K562 (cell line): ENCODE data around the gene CACNA1A. TPM values are rescaled to one million over a fixed set of nuclear protein-coding genes. Genes with fewer than 3 reads are reported as not detected.

Experiments used
- ATF6 ChIP-seq: sonication (generic); formaldehyde crosslinking; IDR thresholded peaks from 2 replicates; pipeline ENCODE4 v1.4.0; 2020; ENCODE audit warnings: mild to moderate bottlenecking, missing genetic modification reagents
- CREB3L1 ChIP-seq: fragments of 450-650 bp; IDR thresholded peaks from 2 replicates; pipeline ENCODE4 v1.6.1; 2014; ENCODE audit warnings: low read depth, mild to moderate bottlenecking, moderate library complexity, borderline replicate concordance
- CTBP1 ChIP-seq: fragments of 450-650 bp; IDR thresholded peaks from 2 replicates; pipeline ENCODE4 v1.6.1; 2016; ENCODE audit warnings: borderline replicate concordance
- DDX20 ChIP-seq: fragments of 450-650 bp; IDR thresholded peaks from 2 replicates; pipeline ENCODE4 v1.6.1; 2016; ENCODE audit warnings: missing genetic modification characterization, low read depth, mild to moderate bottlenecking, missing compliant biosample characterization, moderate library complexity
- GABPA ChIP-seq: fragments of 200-800 bp; sonication (Bioruptor generic); conservative IDR thresholded peaks from 2 replicates; pipeline ENCODE4 v1.6.1; 2016; ENCODE audit warnings: low read depth, missing genetic modification characterization, missing compliant biosample characterization
- JUND ChIP-seq, 2 experiments: IDR thresholded peaks; 2 replicates in 1 of 2; 3 replicates in 1 of 2; pipeline ENCODE4 v1.6.1; 2011; ENCODE audit warnings: borderline replicate concordance in 2 of 2, low read depth in 2 of 2, low read length in 2 of 2, improper control_type of control experiment in 1 of 2, missing biosample characterization in 1 of 2, missing genetic modification characterization in 1 of 2, missing genetic modification reagents in 1 of 2
- MAFG ChIP-seq: fragments of 450-650 bp; conservative IDR thresholded peaks from 2 replicates; pipeline ENCODE4 v1.6.1; 2016; ENCODE audit warnings: missing genetic modification characterization, missing compliant biosample characterization
- PRDM10 ChIP-seq: fragments of 450-650 bp; IDR thresholded peaks from 2 replicates; pipeline ENCODE4 v1.6.1; 2018; ENCODE audit not compliant: partially characterized antibody
- SNAPC5 ChIP-seq: fragments of 250-450 bp; sonication (Bioruptor Pico); IDR thresholded peaks from 2 replicates; pipeline ENCODE4 v1.8.0; 2021; ENCODE audit warnings: moderate library complexity, mild to moderate bottlenecking, inconsistent platforms
- SOX6 ChIP-seq: fragments of 450-650 bp; IDR thresholded peaks from 2 replicates; pipeline ENCODE4 v1.6.1; 2014; ENCODE audit warnings: mild to moderate bottlenecking
- SRSF9 ChIP-seq: fragments of 200-400 bp; formaldehyde crosslinking; IDR thresholded peaks from 2 replicates; pipeline ENCODE4 v1.6.1; 2017; ENCODE audit warnings: low read depth, low read length, borderline replicate concordance
- ZBTB1 ChIP-seq: sonication (generic); formaldehyde crosslinking; IDR thresholded peaks from 2 replicates; pipeline ENCODE4 v1.8.1; 2023; ENCODE audit warnings: missing genetic modification reagents, low read depth, mild to moderate bottlenecking, borderline replicate concordance
- ZNF316 ChIP-seq: fragments of 450-650 bp; IDR thresholded peaks from 2 replicates; pipeline ENCODE4 v1.6.1; 2016
- polyA plus RNA-seq, 8 experiments: library from polyadenylated mRNA; depleted of rRNA in 4 of 8; stranded (reverse) in 5 of 8; unstranded in 3 of 8; fragments of >200 nt; fragmentation: Nextera tagmentation in 2 of 8; fragmentation: Illumina TruSeq in 1 of 8; extraction: Ambion mirVana in 2 of 8; extraction: Trizol in 1 of 8; gene quantifications; 2 replicates each; pipeline versions ENCODE4 v1.2.1 to v1.2.3, GENCODE V29; 2011 to 2014; ENCODE audit warnings: inconsistent platforms in 1 of 8, missing spikeins in 1 of 8
- total RNA-seq, 7 experiments: library from RNA; depleted of rRNA in 6 of 7; stranded (reverse); fragments of >200 nt in 6 of 7; fragmentation: Illumina TruSeq in 2 of 7; extraction: Trizol in 2 of 7; gene quantifications; 2 replicates each; pipeline versions ENCODE4 v1.2.1 to v1.2.3, GENCODE V29; 2011 to 2021; ENCODE audit warnings: low replicate concordance in 1 of 7

The CACNA1A gene
- total and polyA plus RNA-seq, 9 of the 15 experiments (the other 6 are each of a cell fraction or from before 2014, with no cell fraction given), result 0.03 to 0.20 (median 0.09) TPM; not detected in 1

- TF ChIP-seq CREB3L1 (peak; percentile 42; the same call in 1 of the 2 replicates), SNAPC5 (no peak), SOX6 (no peak), ZNF316 (no peak), GABPA (tag) (peak; percentile 83), MAFG (tag) (no peak), ATF6 (no peak), ZBTB1 (CRISPR knock-in tag) (no peak), CTBP1 (peak; percentile 55; the same call in 1 of the 2 replicates), PRDM10 (peak; percentile 69), SRSF9 (no peak), JUND (IDR thresholded peaks at IDR 0.05; ENCODE audit: borderline replicate concordance, low read depth, low read length) (no peak; the same call in 1 of the 2 replicates), JUND (tag; IDR thresholded peaks at IDR 0.05; ENCODE audit: borderline replicate concordance, low read depth, low read length) (0 out of 3 replicates have a peak, but pooled peaks have one; percentile 15), DDX20 (tag) (no peak)
Measured at GRCh38 chr19:13396250-13397080, 109.8 kb downstream of the CACNA1A start (continued).
